T-helper 17 cell (primary cell): ENCODE data around the gene SUSD2. TPM values are rescaled to one million over a fixed set of nuclear protein-coding genes. Genes with fewer than 3 reads are reported as not detected.

Experiments
- ATAC-seq: fragments of 150-1000 bp; cut with Tn5 transposase; 2 replicates; pipeline ENCODE4 v1.10.0; 2021; ENCODE audit warnings: mild to moderate bottlenecking, moderate library complexity
- DNase-seq, 3 donors: peaks; one replicate each; pipeline versions ENCODE4 v3.0.0 to v3.0.0-alpha.2; 2020 to 2021
- H3K9me3 ChIP-seq: one replicate; pipeline ENCODE4 v1.7.0; 2013; ENCODE audit warnings: low read length, mild to moderate bottlenecking; ENCODE audit not compliant: control insufficient read depth, poor library complexity, severe bottlenecking
- H3K27ac Mint-ChIP-seq: one replicate; pipeline ENCODE4 v1.8.0; 2022; ENCODE audit warnings: mild to moderate bottlenecking, moderate library complexity, mixed read lengths
- H3K27me3 Mint-ChIP-seq: one replicate; pipeline ENCODE4 v1.8.0; 2022; ENCODE audit warnings: mixed read lengths
- H3K36me3 Mint-ChIP-seq: one replicate; pipeline ENCODE4 v1.8.0; 2022; ENCODE audit warnings: low read depth, mixed read lengths
- H3K4me1 Mint-ChIP-seq: one replicate; pipeline ENCODE4 v1.8.0; 2022; ENCODE audit warnings: mild to moderate bottlenecking, mixed read lengths
- H3K4me3 Mint-ChIP-seq: one replicate; pipeline ENCODE4 v1.8.0; 2022; ENCODE audit warnings: mild to moderate bottlenecking, moderate library complexity, mixed read lengths
- total RNA-seq, 4 donors: library from RNA in 2 of 4; stranded (reverse) in 2 of 4; gene quantifications; one replicate each; pipeline ENCODE4 v1.2.3 and lab custom pipeline; 2022 to 2026

The SUSD2 gene
- total RNA-seq, 2 donors from 2014 or later = 0.80 to 1.1 TPM

GRCh38 chr22:24145446-24146193 lies 35.7 kb upstream of the SUSD2 start:
- H3K9me3 ChIP-seq = no peaks in the 10 kb centered on the region
- no peaks in the 10 kb centered on the region for H3K27me3 Mint-ChIP-seq
- ATAC-seq (no peak), DNase-seq (no peak)
- peak overlapping the region; percentile 59 for H3K4me3 Mint-ChIP-seq
- H3K4me1 Mint-ChIP-seq = peaks cover 39% of the 10 kb centered on the region
- H3K27ac Mint-ChIP-seq = peak overlapping the region; percentile 90
- H3K36me3 Mint-ChIP-seq = no peaks in the 10 kb centered on the region

- H3K9me3 ChIP-seq = no peaks in the 10 kb centered on the region
- H3K27ac Mint-ChIP-seq = peak overlapping the region; percentile 90
- no peaks in the 10 kb centered on the region for H3K27me3 Mint-ChIP-seq
- H3K4me3 Mint-ChIP-seq = peak overlapping the region; percentile 59
- no peaks in the 10 kb centered on the region for H3K36me3 Mint-ChIP-seq
- DNase-seq (no peak), ATAC-seq (peak; percentile 54)
- H3K4me1 Mint-ChIP-seq = peaks cover 38% of the 10 kb centered on the region
Observed at GRCh38 chr22:24146194-24146616, 35.1 kb upstream of the SUSD2 start.

- Mint-ChIP-seq H3K4me3 (no peak overlapping the region), H3K27ac (peak overlapping the region; percentile 90), H3K27me3 (no peaks in the 10 kb centered on the region), H3K4me1 (peaks cover 39% of the 10 kb centered on the region), H3K36me3 (peaks cover 2% of the 10 kb centered on the region)
- no peak for ATAC-seq
- H3K9me3 ChIP-seq = no peaks in the 10 kb centered on the region
- DNase-seq = no peak
Observed at GRCh38 chr22:24146791-24147353, 34.4 kb upstream of the SUSD2 start.

- no peaks in the 10 kb centered on the region for H3K9me3 ChIP-seq
- Mint-ChIP-seq H3K27me3 (no peaks in the 10 kb centered on the region), H3K36me3 (peaks cover 2% of the 10 kb centered on the region), H3K4me1 (peaks cover 42% of the 10 kb centered on the region), H3K27ac (peak overlapping the region; percentile 24), H3K4me3 (no peak overlapping the region)
- DNase-seq = no peak
- ATAC-seq = no peak
Observed at GRCh38 chr22:24147666-24148065, 33.6 kb upstream of the SUSD2 start.

- Mint-ChIP-seq H3K4me1 (peaks cover 46% of the 10 kb centered on the region), H3K27ac (peak overlapping the region; percentile 78), H3K36me3 (peaks cover 2% of the 10 kb centered on the region), H3K27me3 (no peaks in the 10 kb centered on the region), H3K4me3 (no peak overlapping the region)
- ATAC-seq = no peak
- DNase-seq = no peak
- H3K9me3 ChIP-seq = no peaks in the 10 kb centered on the region
Observed at GRCh38 chr22:24148266-24149197, 32.8 kb upstream of the SUSD2 start.

- no peak for DNase-seq
- no peaks in the 10 kb centered on the region for H3K9me3 ChIP-seq
- Mint-ChIP-seq H3K4me3 (no peak overlapping the region), H3K27me3 (no peaks in the 10 kb centered on the region), H3K27ac (peak overlapping the region; percentile 78), H3K36me3 (peaks cover 2% of the 10 kb centered on the region), H3K4me1 (peaks cover 52% of the 10 kb centered on the region)
- no peak for ATAC-seq
Observed at GRCh38 chr22:24149198-24149590, 32.1 kb upstream of the SUSD2 start.

- Mint-ChIP-seq H3K36me3 (peaks cover 2% of the 10 kb centered on the region), H3K4me3 (peak overlapping the region; percentile 94), H3K27ac (peak overlapping the region; percentile 96), H3K4me1 (peaks cover 50% of the 10 kb centered on the region), H3K27me3 (no peaks in the 10 kb centered on the region)
- no peaks in the 10 kb centered on the region for H3K9me3 ChIP-seq
- ATAC-seq = peak; percentile 14
- peak in 1 of 3 donors; percentile 19 for DNase-seq
Observed at GRCh38 chr22:24153353-24153752, 27.9 kb upstream of the SUSD2 start.

- Mint-ChIP-seq H3K36me3 (peaks cover 2% of the 10 kb centered on the region), H3K4me1 (peaks cover 53% of the 10 kb centered on the region), H3K27ac (peak overlapping the region; percentile 96), H3K4me3 (peak overlapping the region; percentile 94), H3K27me3 (no peaks in the 10 kb centered on the region)
- DNase-seq (no peak), ATAC-seq (no peak)
- no peaks in the 10 kb centered on the region for H3K9me3 ChIP-seq
Observed at GRCh38 chr22:24153959-24154358, 27.3 kb upstream of the SUSD2 start.

GRCh38 chr22:24154826-24155225 lies 26.5 kb upstream of the SUSD2 start:
- no peaks in the 10 kb centered on the region for H3K27me3 Mint-ChIP-seq
- ATAC-seq = no peak

GRCh38 chr22:24155627-24156140 lies 25.6 kb upstream of the SUSD2 start:
- peaks cover 58% of the 10 kb centered on the region for H3K4me1 Mint-ChIP-seq
- peak overlapping the region; percentile 94 for H3K4me3 Mint-ChIP-seq

More at GRCh38 chr22:24154826-24155225, 26.5 kb upstream of the SUSD2 start:
- Mint-ChIP-seq H3K27ac (peak overlapping the region; percentile 96), H3K4me3 (peak overlapping the region; percentile 94), H3K4me1 (peaks cover 57% of the 10 kb centered on the region), H3K36me3 (peaks cover 2% of the 10 kb centered on the region)
- no peak for DNase-seq
- no peaks in the 10 kb centered on the region for H3K9me3 ChIP-seq

GRCh38 chr22:24156141-24156912 lies 25.0 kb upstream of the SUSD2 start:
- Mint-ChIP-seq H3K27ac (peak overlapping the region; percentile 86), H3K4me1 (peaks cover 60% of the 10 kb centered on the region), H3K36me3 (peaks cover 2% of the 10 kb centered on the region), H3K4me3 (peak overlapping the region; percentile 94), H3K27me3 (no peaks in the 10 kb centered on the region)
- ATAC-seq = peak; percentile 54
- no peaks in the 10 kb centered on the region for H3K9me3 ChIP-seq
- DNase-seq = peak; percentile 33 to 56 (median 54)

More at GRCh38 chr22:24155627-24156140, 25.6 kb upstream of the SUSD2 start:
- ATAC-seq (peak; percentile 47), DNase-seq (peak in 1 of 3 donors; percentile 25)
- H3K9me3 ChIP-seq = no peaks in the 10 kb centered on the region
- Mint-ChIP-seq H3K27me3 (no peaks in the 10 kb centered on the region), H3K36me3 (peaks cover 2% of the 10 kb centered on the region), H3K27ac (peak overlapping the region; percentile 96)
